ENCODE measurements around the gene SPATS2L.

The SPATS2L gene

GRCh38 chr2:200448455-200448854 lies 142.0 kb downstream of the SPATS2L start:
- no peak for FAIRE-seq

- no peak for FAIRE-seq
These were observed 142.7 kb downstream of the SPATS2L start for GRCh38 chr2:200449149-200449548.

GRCh38 chr2:200450288-200450687 lies 143.8 kb downstream of the SPATS2L start:
- FAIRE-seq, result no peak

GRCh38 chr2:200451511-200451910 lies 145.0 kb downstream of the SPATS2L start:
- FAIRE-seq, result no peak

GRCh38 chr2:200452377-200452776 lies 145.9 kb downstream of the SPATS2L start:
- FAIRE-seq, result no peak

GRCh38 chr2:200453142-200453852 lies 146.8 kb downstream of the SPATS2L start:
- FAIRE-seq, result no peak

- no peak for FAIRE-seq
These were observed 147.5 kb downstream of the SPATS2L start for GRCh38 chr2:200453853-200454534.

- no peak for FAIRE-seq
These were observed 148.7 kb downstream of the SPATS2L start for GRCh38 chr2:200454927-200455801.

- no peak for FAIRE-seq
These were observed 149.5 kb downstream of the SPATS2L start for GRCh38 chr2:200455958-200456421.

GRCh38 chr2:200456567-200456966 lies 150.1 kb downstream of the SPATS2L start:
- FAIRE-seq, result no peak

GRCh38 chr2:200459101-200459500 lies 152.6 kb downstream of the SPATS2L start:
- no peak for FAIRE-seq

- FAIRE-seq, result peak; percentile 21
These were observed 155.6 kb downstream of the SPATS2L start for GRCh38 chr2:200461846-200462710.

- no peak for FAIRE-seq
These were observed 157.0 kb downstream of the SPATS2L start for GRCh38 chr2:200463452-200463851.

GRCh38 chr2:200466425-200467418 lies 160.2 kb downstream of the SPATS2L start:
- no peak for FAIRE-seq

GRCh38 chr2:200467806-200468681 lies 161.6 kb downstream of the SPATS2L start:
- no peak for FAIRE-seq

GRCh38 chr2:200469708-200470211 lies 163.3 kb downstream of the SPATS2L start:
- FAIRE-seq, result no peak

GRCh38 chr2:200470230-200470629 lies 163.7 kb downstream of the SPATS2L start:
- no peak for FAIRE-seq

GRCh38 chr2:200471324-200471848 lies 164.9 kb downstream of the SPATS2L start:
- no peak for FAIRE-seq

- FAIRE-seq, result no peak
These were observed 165.6 kb downstream of the SPATS2L start for GRCh38 chr2:200471928-200472645.
